ENCODE data around the gene GCNT4.

Gene GCNT4

DNA sequence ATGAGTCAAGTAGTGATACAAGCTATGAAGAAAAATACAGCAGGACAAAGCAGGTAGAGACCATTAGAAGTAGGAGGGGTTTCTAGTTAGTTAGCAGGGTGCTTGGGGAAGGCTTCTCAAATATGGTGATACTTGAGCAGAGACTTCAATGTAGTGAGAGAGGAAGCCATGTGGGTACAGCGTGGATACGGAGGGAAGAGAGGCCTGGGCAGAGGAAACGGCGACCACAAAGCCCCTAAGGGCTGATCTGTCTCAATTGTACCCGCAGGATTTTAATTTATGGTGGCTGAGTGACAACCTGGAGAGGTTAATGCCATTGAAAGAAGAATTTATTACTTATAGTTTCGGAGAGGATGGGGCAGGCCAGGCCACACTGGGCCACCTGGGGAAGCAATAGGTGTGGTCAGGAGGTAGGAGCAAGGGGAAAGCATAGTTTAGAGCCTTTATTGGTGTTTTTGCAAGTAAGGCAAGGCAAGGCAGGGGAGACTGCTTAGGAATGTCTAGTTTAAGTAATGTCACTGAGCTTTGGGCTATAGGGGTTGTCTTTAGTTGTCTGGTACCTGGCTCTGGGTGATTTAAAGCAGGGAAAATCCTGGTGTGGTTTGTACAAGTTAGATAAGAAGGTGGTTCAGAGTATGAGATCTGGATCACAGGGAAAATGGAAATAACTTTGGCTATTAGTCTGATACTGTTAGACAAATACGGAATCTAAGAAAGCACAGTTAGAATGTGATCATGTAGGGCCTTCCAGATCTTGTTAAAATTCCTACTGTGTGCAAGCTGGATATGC lies 42.6 kb downstream of the GCNT4 start:
- Histone ChIP-seq H3K27me3 (ENCODE audit: control insufficient read depth, insufficient read depth, low read length) (no peaks in the 10 kb centered on the region), H3K9ac (ENCODE audit: low read depth, low read length) (no peak overlapping the region), H3K4me3 (ENCODE audit: low read depth, low read length) (no peak overlapping the region), H3K9me3 (ENCODE audit: control insufficient read depth, insufficient read depth, low read length) (no peaks in the 10 kb centered on the region), H3K4me1 (ENCODE audit: control insufficient read depth, insufficient read depth, low read length) (peaks cover 6% of the 10 kb centered on the region), H3K36me3 (ENCODE audit: control insufficient read depth, insufficient read depth, low read length) (no peaks in the 10 kb centered on the region)

DNA sequence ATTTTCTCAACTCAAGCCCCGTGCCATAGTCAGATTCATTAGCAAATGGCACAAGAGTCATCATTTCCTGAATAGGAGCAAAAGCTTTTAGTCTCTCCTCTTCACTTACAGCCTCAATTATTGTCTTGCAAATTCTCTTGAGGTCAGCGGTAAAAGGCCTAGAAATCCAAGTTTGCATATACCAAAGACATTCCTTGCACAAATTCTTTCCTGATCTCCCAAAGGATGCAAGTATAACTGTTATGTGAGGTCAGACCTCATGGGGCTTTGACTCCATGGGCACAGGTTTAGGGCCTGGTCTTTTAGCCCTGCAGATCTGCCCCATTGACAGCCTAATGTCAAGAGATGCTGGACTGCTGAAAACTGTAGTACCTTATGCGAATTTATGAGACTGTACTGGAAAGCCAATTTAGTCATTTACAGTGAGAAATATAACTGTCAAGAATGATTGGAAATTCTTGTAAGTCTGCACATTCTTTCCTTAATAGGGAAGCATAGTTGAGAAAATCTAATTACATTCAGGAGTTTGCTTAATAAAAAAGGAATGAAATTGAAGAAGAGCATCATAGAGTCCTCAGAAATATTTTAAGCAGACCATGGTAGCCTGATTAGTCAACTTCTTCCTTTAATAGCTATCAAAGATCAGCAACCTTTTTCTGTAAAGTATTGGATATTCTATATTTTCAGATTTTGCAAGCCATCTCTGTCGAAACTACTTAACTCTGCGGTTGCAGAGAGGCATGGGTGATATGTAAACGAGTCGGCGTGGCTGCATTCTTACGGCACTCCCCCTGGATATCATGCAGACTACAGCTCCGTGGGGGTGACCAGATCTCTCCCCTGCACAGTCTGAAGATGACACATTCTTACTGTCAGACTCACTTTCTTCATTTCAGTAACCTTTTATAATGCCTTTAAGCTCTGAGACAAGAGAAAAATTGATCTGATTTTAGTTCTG lies 45.2 kb downstream of the GCNT4 start:
- H3K4me3 ChIP-seq (ENCODE audit: low read depth, low read length), result no peak overlapping the region
- peaks cover 6% of the 10 kb centered on the region for H3K4me1 ChIP-seq (ENCODE audit: control insufficient read depth, insufficient read depth, low read length)
- no peaks in the 10 kb centered on the region for H3K36me3 ChIP-seq (ENCODE audit: control insufficient read depth, insufficient read depth, low read length)
- H3K9me3 ChIP-seq (ENCODE audit: control insufficient read depth, insufficient read depth, low read length), result no peaks in the 10 kb centered on the region
- H3K27me3 ChIP-seq (ENCODE audit: control insufficient read depth, insufficient read depth, low read length), result no peaks in the 10 kb centered on the region
- H3K9ac ChIP-seq (ENCODE audit: low read depth, low read length), result no peak overlapping the region

DNA sequence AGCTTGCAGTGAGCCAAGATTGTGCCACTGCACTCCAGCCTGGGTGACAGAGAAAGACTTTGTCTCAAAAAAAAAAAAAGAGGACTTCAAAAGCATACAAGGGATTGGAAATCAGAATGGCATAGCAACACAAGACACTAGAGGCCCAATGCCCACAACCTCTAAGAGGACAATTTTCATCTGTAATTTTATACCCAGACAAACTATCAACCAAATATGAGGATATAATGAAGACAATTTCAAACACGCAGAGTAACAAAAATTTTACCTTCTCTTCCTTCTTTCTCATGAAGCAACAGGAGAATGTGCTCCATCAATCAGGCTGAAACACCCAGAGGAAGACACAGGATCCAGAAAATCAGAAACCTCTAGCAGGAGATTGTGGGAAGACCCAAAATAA lies 46.8 kb downstream of the GCNT4 start:
- Histone ChIP-seq H3K4me3 (ENCODE audit: low read depth, low read length) (no peak overlapping the region), H3K4me1 (ENCODE audit: control insufficient read depth, insufficient read depth, low read length) (peaks cover 6% of the 10 kb centered on the region), H3K9me3 (ENCODE audit: control insufficient read depth, insufficient read depth, low read length) (no peaks in the 10 kb centered on the region), H3K9ac (ENCODE audit: low read depth, low read length) (no peak overlapping the region), H3K36me3 (ENCODE audit: control insufficient read depth, insufficient read depth, low read length) (no peaks in the 10 kb centered on the region), H3K27me3 (ENCODE audit: control insufficient read depth, insufficient read depth, low read length) (no peaks in the 10 kb centered on the region)

Data from iPS-15b (cell line).